HCT116 (cell line): ENCODE data around the gene TRIM29. TPM values are rescaled to one million over a fixed set of nuclear protein-coding genes. Genes with fewer than 3 reads are reported as not detected.

Source experiments
- ATAC-seq: fragments of 200-7000 bp; cut with Tn5 transposase; 2 replicates; pipeline ENCODE4 v1.9.1; 2020; ENCODE audit warnings: mild to moderate bottlenecking, moderate library complexity
- BruUV-seq: library from RNA; stranded (reverse); fragments of 400-500 nt; replicated peaks from 2 replicates; lab custom pipeline; 2021; lab: Mats Ljungman, UMichigan
- CTCF ChIA-PET: fragments of 300-600 bp; sonication (Branson Sonifier 250); formaldehyde crosslinking; loops from one replicate; lab custom pipeline; 2021; ENCODE audit warnings: antibody characterized with exemption; lab: Charles Lee
- POLR2A ChIA-PET: fragments of 300-600, 350-600 bp; sonication (Branson Sonifier 250); formaldehyde crosslinking; loops from one replicate; lab custom pipeline; 2021; ENCODE audit warnings: antibody characterized with exemption; lab: Charles Lee
- RAD21 ChIA-PET, 2 experiments: fragments of 300-600 bp; sonication (Branson Sonifier 250); formaldehyde crosslinking; loops; one replicate each; lab custom pipeline; 2023; ENCODE audit warnings: low total read pairs in 2 of 2; ENCODE audit not compliant: uncharacterized antibody in 2 of 2, unreplicated experiment in 2 of 2, low non-redundant PET in 1 of 2; lab: Charles Lee
- DNase-seq: peaks from one replicate; pipeline ENCODE4 v3.0.0-alpha.2; 2010; ENCODE audit warnings: low read depth, low spot score
- H2AFZ ChIP-seq: fragments of 200-600 bp; shearing (Covaris generic), sonication (generic); 2 replicates; pipeline ENCODE4 v1.6.1; 2017; ENCODE audit warnings: low read depth, mixed run types, mixed read lengths, antibody characterized with exemption, low read length; ENCODE audit not compliant: poor library complexity, severe bottlenecking
- H3K27ac ChIP-seq: 2 replicates; pipeline ENCODE4 v1.5.1; 2012; ENCODE audit warnings: low read depth, low read length
- H3K27me3 ChIP-seq: fragments of 200-600 bp; sonication (generic); 2 replicates; pipeline ENCODE4 v1.6.1; 2016; ENCODE audit warnings: mixed run types, low read length, mixed read lengths; ENCODE audit not compliant: insufficient read depth
- H3K36me3 ChIP-seq, 2 experiments: fragments of 200-500 bp in 1 of 2; fragments of 200-600 bp in 1 of 2; sonication (Bioruptor generic) in 1 of 2; sonication (generic) in 1 of 2; 2 replicates each; pipeline versions ENCODE4 v1.5.1 to v1.6.1; 2014 to 2016; ENCODE audit warnings: low read length in 2 of 2, inconsistent platforms in 1 of 2, mixed read lengths in 1 of 2, mixed run types in 1 of 2; ENCODE audit not compliant: insufficient read depth in 2 of 2, control insufficient read depth in 1 of 2
- H3K4me1 ChIP-seq, 2 experiments: fragments of 200-600 bp in 1 of 2; sonication (generic) in 1 of 2; 2 replicates each; pipeline versions ENCODE4 v1.5.1 to v1.6.1; 2012 to 2017; ENCODE audit warnings: low read length in 2 of 2, inconsistent platforms in 1 of 2, mild to moderate bottlenecking in 1 of 2, mixed read lengths in 1 of 2, mixed run types in 1 of 2, moderate library complexity in 1 of 2; ENCODE audit not compliant: insufficient read depth in 2 of 2, control insufficient read depth in 1 of 2
- H3K4me2 ChIP-seq: fragments of 200-600 bp; sonication (generic); 2 replicates; pipeline ENCODE4 v1.6.1; 2017; ENCODE audit warnings: mixed run types, low read length, mixed read lengths
- H3K4me3 ChIP-seq, 2 experiments: fragments of 200-600 bp in 1 of 2; sonication (generic) in 1 of 2; replicated peaks in 1 of 2; 2 replicates each; pipeline ENCODE4 v1.5.1; 2011 to 2016; ENCODE audit warnings: low read length in 2 of 2, control low read depth in 1 of 2, low read depth in 1 of 2, mild to moderate bottlenecking in 1 of 2, mixed read lengths in 1 of 2, mixed run types in 1 of 2
- H3K79me2 ChIP-seq: fragments of 200-600 bp; sonication (generic); 2 replicates; pipeline ENCODE4 v1.6.1; 2017; ENCODE audit warnings: mild to moderate bottlenecking, mixed run types, low read length, moderate library complexity, mixed read lengths; ENCODE audit not compliant: insufficient read depth
- H3K9ac ChIP-seq: fragments of 200-600 bp; sonication (generic); 2 replicates; pipeline ENCODE4 v1.6.1; 2016; ENCODE audit warnings: low read length, mixed read lengths
- H3K9me2 ChIP-seq: fragments of 200-600 bp; sonication (generic), shearing (Covaris generic); 2 replicates; pipeline ENCODE4 v1.6.1; 2017; ENCODE audit warnings: mixed run types, mild to moderate bottlenecking, moderate library complexity; ENCODE audit not compliant: insufficient read depth
- H3K9me3 ChIP-seq, 2 experiments: fragments of 200-500 bp in 1 of 2; fragments of 200-600 bp in 1 of 2; sonication (Bioruptor generic) in 1 of 2; sonication (generic) in 1 of 2; 2 replicates each; pipeline ENCODE4 v1.6.1; 2014 to 2017; ENCODE audit warnings: low read length in 2 of 2, mixed read lengths in 2 of 2, inconsistent platforms in 1 of 2, low read depth in 1 of 2, mild to moderate bottlenecking in 1 of 2, mixed run types in 1 of 2, moderate library complexity in 1 of 2; ENCODE audit not compliant: control insufficient read depth in 1 of 2, insufficient read depth in 1 of 2
- H4K20me1 ChIP-seq: fragments of 200-600 bp; sonication (generic), shearing (Covaris generic); 2 replicates; pipeline ENCODE4 v1.6.1; 2017; ENCODE audit warnings: mixed run types, mild to moderate bottlenecking, moderate library complexity; ENCODE audit not compliant: insufficient read depth
- ATF3 ChIP-seq: IDR thresholded peaks from 2 replicates; pipeline ENCODE4 v1.6.1; 2012
- CBX3 ChIP-seq: IDR thresholded peaks from 2 replicates; pipeline ENCODE4 v1.6.1; 2012; ENCODE audit warnings: low read depth
- CTCF ChIP-seq, 3 experiments: fragments of 200-600 bp in 1 of 3; sonication (generic) in 1 of 3; IDR thresholded peaks in 2 of 3; conservative IDR thresholded peaks in 1 of 3; 2 replicates each; pipeline ENCODE4 v1.5.1; 2012 to 2017; ENCODE audit warnings: low read depth in 2 of 3, low read length in 2 of 3, antibody characterized with exemption in 1 of 3, borderline replicate concordance in 1 of 3, control low read depth in 1 of 3, mild to moderate bottlenecking in 1 of 3, mixed read lengths in 1 of 3, mixed run types in 1 of 3, moderate library complexity in 1 of 3; ENCODE audit not compliant: insufficient read depth in 1 of 3
- EGR1 ChIP-seq: IDR thresholded peaks from 2 replicates; pipeline ENCODE4 v1.6.1; 2012; ENCODE audit warnings: low read depth
- EZH2 ChIP-seq: fragments of 200-600 bp; sonication (generic); IDR thresholded peaks from 2 replicates; pipeline ENCODE4 v1.6.1; 2017; ENCODE audit warnings: antibody characterized with exemption, mixed run types
- FOSL1 ChIP-seq: IDR thresholded peaks from 2 replicates; pipeline ENCODE4 v1.6.1; 2012; ENCODE audit warnings: low read depth
- JUND ChIP-seq: IDR thresholded peaks from 2 replicates; pipeline ENCODE4 v1.6.1; 2012
- MAX ChIP-seq: IDR thresholded peaks from 2 replicates; pipeline ENCODE4 v1.6.1; 2012
- POLR2A ChIP-seq: IDR thresholded peaks from 2 replicates; pipeline ENCODE4 v1.7.0; 2011; ENCODE audit warnings: borderline replicate concordance; ENCODE audit not compliant: insufficient read depth, insufficient read length; ENCODE audit errors: extremely low read depth
- POLR2AphosphoS5 ChIP-seq: IDR thresholded peaks from 2 replicates; pipeline ENCODE4 v1.6.1; 2011; ENCODE audit warnings: mild to moderate bottlenecking, low read depth, low read length, moderate library complexity
- REST ChIP-seq: IDR thresholded peaks from 2 replicates; pipeline ENCODE4 v1.6.1; 2012; ENCODE audit warnings: low read depth
- SIN3A ChIP-seq: IDR thresholded peaks from 2 replicates; pipeline ENCODE4 v1.6.1; 2012; ENCODE audit warnings: low read depth
- TCF7L2 ChIP-seq: IDR thresholded peaks from 2 replicates; pipeline ENCODE4 v1.7.0; 2011; ENCODE audit warnings: borderline replicate concordance, inconsistent platforms; ENCODE audit not compliant: insufficient read depth, insufficient read length; ENCODE audit errors: extremely low read depth
- YY1 ChIP-seq: IDR thresholded peaks from 2 replicates; pipeline ENCODE4 v1.6.1; 2011; ENCODE audit warnings: low read length, low read depth, moderate library complexity, mild to moderate bottlenecking; ENCODE audit not compliant: insufficient replicate concordance; ENCODE audit errors: extremely low read depth
- ZBTB33 ChIP-seq: IDR thresholded peaks from 2 replicates; pipeline ENCODE4 v1.6.1; 2011; ENCODE audit warnings: mild to moderate bottlenecking, low read length, moderate library complexity; ENCODE audit not compliant: insufficient replicate concordance; ENCODE audit errors: extremely low read depth
- ZFX ChIP-seq: fragments of 450-650 bp; IDR thresholded peaks from 2 replicates; pipeline ENCODE4 v1.6.1; 2017
- intact Hi-C: fragments of 100-400 bp; cut with micrococcal nuclease; formaldehyde crosslinking; loops from 2 replicates; pipeline ENCODE4 v1.10.0; 2022
- total RNA-seq: library from RNA; stranded (reverse); gene quantifications from one replicate; pipeline ENCODE4 v1.2.1, GENCODE V29; 2021; ENCODE audit not compliant: unreplicated experiment

Gene TRIM29
- total RNA-seq, 1 experiment from 2014 or later: 0.54 TPM

GRCh38 chr11:120097721-120098385 is 40.1 kb downstream of the TRIM29 start:
- TF ChIP-seq MAX (no peak), CTCF (IDR thresholded peaks at IDR 0.05 in 2 of 3, conservative IDR thresholded peaks at IDR 0.05 in 1 of 3; ENCODE audit: borderline replicate concordance in 1 of 3, insufficient read depth in 1 of 3, low read depth in 2 of 3, low read length in 2 of 3) (no peak), POLR2AphosphoS5 (no peak), TCF7L2 (no peak), EGR1 (no peak), ZFX (no peak), POLR2A (no peak), REST (no peak), SIN3A (no peak), EZH2 (no peak), ZBTB33 (no peak), FOSL1 (no peak), YY1 (no peak), ATF3 (no peak), CBX3 (no peak), JUND (no peak)
- Histone ChIP-seq H3K4me2 (no peak overlapping the region), H3K9me3 (no peaks in the 10 kb centered on the region), H3K9me2 (no peaks in the 10 kb centered on the region), H3K9ac (no peak overlapping the region), H3K27ac (no peak overlapping the region), H3K36me3 (no peaks in the 10 kb centered on the region), H2AFZ (no peak overlapping the region), H3K4me3 (no peak overlapping the region), H3K79me2 (no peaks in the 10 kb centered on the region), H3K27me3 (peaks cover 7% of the 10 kb centered on the region; the same call in 1 of the 2 replicates), H4K20me1 (no peaks in the 10 kb centered on the region), H3K4me1 (no peaks in the 10 kb centered on the region)
- no TSS peak for BruUV-seq
- intact Hi-C loops: no loop called here
- ChIA-PET CTCF (no interaction called here), RAD21 (no interaction called here), POLR2A (no interaction called here)
- ATAC-seq (no peak), DNase-seq (no peak)
